Effector CD8-positive, alpha-beta T cell (primary cell): ENCODE data around the gene NUDT11.
"Not testable (repeated sequence)": the region's sequence is repeated elsewhere in the genome, so short reads cannot be mapped to it uniquely, and the experiment has no call there.

Experiments
- DNase-seq: peaks from one replicate; lab custom pipeline; 2025; lab: John Stamatoyannopoulos, UW
- total RNA-seq, 4 experiments: gene quantifications; one replicate each; lab custom pipeline; 2026; lab: John Stamatoyannopoulos, UW

Gene NUDT11
- 0.27 to 2.7 (median 2.2) reads per million in 4 experiments for total RNA-seq

DNA sequence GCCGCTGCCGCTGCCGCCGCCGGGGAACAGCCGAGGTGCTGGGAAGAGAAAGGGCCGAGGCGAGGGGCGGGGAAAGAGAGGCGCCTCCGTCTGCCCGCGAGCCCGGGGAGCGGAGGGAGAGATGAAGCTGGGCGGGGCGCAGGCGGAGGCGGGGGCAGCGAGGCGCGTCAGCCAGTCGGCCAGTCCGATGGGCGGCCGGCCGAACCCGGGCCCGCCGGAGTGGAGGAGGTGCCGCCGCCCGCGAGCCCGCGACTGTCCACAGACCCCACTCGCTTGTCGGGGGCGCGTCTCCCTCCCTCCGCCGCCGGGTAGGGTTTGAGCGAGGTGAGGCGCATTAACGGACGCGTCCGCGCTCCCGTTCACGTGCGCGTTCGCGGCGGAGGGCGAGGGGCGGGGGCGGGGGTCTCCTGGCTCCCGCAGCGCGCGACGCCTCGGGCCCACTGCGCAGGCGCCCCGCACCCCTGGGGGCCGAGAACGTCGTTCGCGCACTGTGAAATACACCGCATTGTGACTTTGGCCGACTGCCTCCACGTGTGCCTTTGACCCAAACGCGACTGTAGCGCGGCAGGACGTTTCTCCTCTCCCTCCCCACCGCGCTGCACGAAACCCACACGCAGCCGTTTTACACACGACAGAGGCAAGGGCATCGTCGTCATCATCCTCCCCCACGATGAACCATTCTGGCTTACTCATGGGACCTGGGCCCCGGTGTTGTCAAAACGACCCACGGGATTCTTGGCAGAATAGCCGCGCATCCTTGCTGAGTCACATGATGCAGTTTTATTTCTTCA is at the start of gene NUDT11:
Gene NUDT11 (minus strand): TSS at position 92 of the 791 bp plus-strand sequence. CDS start 148 bp downstream, outside the sequence.
- DNase-seq = no peak

DNA sequence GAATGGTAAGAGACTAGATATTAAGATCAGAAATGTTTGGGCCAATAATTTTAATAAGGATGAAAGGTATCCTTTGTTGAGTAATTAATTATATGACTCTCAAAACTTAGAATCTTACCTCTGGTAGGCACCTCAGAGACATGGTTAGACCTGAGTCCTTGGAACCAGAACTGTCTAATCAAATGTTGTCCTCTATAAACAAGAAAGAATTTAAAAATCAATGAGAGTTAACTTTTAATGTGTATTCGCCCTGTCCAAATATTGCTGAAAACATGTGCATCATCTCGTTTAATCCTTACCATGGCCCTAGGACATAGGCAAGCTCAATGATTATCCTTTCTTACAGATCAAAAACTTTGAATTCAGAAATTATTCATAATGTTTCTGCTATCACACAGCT is 24.0 kb upstream of the NUDT11 start:
- DNase-seq = no peak

DNA sequence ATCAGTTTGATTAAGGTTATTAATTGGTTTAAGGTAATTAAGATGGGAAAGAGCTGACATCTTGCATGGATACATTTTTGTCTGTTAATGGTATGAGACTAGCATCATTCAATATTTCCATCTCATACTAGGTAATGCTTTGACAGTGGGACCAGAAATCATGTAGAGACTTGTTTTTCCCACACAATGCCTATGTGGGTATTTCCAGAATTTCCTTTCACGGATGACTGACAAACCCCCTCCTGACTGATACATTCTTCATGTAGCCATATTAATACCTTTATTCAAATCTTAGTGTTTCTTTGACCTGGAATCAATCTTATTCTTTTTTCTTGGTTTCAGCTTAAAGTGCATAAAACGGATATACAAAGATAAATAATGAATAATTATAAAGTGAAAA is 22.7 kb upstream of the NUDT11 start:
- not testable (repeated sequence) for DNase-seq

DNA sequence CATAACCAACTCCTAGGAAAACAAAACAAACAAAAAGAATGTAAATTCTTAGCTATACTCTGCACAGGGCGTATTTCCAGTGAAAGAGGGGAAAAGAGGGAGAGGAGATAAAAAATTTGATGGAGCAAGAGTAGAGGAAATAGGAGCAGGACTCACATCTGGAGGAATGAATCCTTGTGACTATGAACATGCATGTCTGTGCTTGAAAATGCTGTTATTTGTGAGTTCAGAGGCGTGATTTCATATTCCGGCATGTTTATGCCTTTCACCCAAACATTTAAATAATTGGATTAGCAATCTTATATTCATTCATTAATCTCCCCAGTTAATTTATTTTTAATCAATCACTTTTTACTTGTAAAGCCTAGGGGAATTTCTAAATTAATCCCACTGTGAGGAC is 11.2 kb upstream of the NUDT11 start:
- DNase-seq = no peak

- DNase-seq = not testable (repeated sequence)
Measured at GRCh38 chrX:51495701-51496488, 497 bp downstream of the NUDT11 start.

DNA sequence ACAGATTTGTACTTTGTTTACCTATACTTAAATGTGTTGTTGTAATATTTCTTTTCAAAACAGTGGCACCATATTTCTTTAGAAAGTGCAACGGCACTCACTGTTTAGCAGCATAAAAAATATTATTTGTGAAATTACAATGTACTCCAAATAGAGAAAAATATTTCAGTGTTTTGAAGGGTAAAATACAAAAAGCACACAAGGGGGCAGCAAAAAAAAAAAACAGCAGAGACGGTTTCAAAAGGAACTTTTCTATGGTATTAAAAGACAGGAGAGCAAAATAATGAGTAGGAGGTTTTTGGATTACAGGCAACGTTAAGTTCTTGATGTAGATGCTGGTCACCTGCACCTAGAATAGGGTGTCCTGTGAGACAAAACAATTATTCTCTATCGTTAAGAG is 2.0 kb downstream of the NUDT11 start:
- no peak for DNase-seq

GRCh38 chrX:51487960-51488267 is 8.5 kb downstream of the NUDT11 start:
- DNase-seq = no peak

DNA sequence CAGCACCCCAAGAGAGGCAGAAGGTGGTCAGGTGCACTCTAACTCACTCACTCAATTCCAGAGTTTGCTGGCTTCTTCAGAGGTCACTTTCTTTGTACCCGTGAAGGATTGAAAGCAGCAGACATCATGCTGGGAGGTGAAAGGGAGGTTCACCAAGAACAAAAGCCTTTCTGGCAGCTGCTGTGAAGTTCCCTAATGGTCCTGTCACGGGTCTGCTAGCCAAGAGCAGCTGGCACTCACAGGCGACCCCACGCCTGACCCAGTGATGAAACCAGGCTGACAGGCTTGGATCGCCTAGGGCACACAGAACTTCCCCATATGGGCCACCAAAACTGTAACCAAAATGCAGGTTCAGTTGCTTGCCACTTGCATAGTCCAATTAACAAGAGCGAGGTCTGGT is 11.8 kb downstream of the NUDT11 start:
- DNase-seq = no peak

DNA sequence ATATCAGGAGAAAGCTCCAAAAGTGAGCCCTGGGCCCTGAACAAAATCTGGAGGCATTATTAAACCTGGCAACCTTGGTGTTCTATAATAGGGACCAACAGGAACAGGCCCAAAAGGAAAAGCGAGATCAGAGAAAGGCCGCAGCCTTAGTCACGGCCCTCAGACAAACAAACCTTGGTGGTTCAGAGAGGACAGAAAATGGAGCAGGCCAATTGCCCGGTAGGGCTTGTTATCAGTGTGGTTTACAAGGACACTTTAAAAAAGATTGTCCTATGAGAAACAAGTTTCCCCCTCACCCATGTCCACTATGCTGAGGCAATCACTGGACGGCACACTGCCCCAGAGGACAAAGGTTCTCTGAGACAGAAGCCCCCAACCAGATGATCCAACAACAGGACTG is 14.0 kb downstream of the NUDT11 start:
- DNase-seq = not testable (repeated sequence)

- no peak for DNase-seq
Measured at GRCh38 chrX:51476930-51477329, 19.5 kb downstream of the NUDT11 start.

- no peak for DNase-seq
Measured at GRCh38 chrX:51463322-51463721, 33.1 kb downstream of the NUDT11 start.

DNA sequence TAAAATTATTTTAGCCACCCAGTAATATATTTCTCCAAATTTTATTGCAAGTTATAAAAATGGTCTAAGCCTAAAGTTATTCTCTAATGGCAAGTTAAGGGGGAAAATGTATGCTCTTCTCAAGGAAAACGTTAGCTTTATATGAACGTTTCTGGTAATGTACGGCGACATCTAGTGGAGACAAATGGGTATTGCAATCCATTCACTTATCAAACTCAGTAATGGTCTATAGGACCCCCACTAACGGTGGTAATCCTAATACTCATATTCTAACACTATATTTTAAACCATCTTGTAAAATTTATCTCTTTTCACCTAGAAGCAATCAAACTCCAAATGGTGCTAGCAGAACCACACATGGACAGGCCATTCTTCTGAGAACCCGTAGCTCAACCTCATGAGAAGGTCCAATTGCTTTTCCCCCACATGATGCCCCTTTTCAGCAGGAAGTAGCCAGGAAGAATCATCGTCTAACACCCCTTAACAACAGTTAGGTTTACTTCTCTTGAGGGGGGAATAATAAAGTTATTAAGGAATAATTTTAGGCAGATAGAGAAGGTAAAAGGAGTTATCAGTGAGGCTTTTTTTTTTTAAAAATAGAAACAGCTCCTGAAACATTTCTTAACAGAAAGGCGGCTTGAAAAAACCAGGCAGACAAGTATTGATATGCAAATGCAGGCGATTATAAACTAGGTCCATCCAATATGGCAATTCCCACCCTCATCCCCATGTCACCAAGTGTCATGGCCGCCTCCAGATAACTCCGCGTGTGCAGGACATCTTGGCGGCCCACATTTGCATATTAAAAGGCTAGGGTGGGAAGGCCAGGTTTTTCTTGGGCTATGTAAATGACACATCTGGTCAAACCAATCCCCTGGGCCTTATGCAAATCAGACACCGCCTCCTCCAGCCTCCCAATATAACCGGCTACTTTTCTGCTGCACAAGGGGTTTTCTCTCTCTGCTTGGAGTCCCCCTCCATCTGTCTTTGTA is 35.0 kb downstream of the NUDT11 start:
- DNase-seq = no peak

DNA sequence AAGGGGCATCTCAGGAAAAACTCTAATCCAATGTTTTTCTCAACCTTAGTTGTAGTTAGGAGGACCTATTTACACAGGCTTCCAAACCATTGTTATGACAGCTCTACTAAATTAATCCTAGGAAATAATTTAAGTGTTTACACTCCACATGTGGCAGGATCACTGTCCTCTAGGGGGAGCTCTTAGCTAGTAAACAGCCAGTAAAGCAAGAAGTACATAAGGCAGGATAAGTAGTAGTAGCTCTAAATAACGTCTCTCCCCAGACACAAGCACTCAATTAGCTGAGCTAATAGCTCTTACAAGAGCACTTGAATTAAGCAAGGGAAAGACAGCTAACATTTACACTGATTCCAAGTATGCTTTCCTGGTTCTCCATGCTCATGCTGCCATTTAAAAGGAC is 37.3 kb downstream of the NUDT11 start:
- no peak for DNase-seq

DNA sequence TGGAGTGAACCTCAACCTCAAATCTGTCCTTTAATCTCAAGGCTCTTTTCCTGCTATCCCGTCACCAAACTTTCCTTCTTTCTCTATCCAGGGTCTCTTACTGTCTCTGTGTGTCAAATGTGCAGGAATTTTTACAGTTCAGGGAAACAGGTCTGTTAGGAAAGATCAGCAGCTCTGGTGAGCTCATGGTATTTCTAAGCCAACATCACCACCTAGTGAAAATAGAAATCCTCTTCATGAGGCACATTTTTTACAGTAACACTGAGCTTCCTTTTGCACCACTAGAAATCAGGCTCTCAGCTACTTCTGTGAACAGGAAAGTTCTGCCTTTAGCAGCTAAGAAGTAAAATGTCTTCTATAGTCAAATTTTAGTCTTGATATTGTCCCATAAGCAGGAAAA is 39.6 kb downstream of the NUDT11 start:
- DNase-seq = no peak

GRCh38 chrX:51456246-51456645 is 40.1 kb downstream of the NUDT11 start:
- DNase-seq = no peak

DNA sequence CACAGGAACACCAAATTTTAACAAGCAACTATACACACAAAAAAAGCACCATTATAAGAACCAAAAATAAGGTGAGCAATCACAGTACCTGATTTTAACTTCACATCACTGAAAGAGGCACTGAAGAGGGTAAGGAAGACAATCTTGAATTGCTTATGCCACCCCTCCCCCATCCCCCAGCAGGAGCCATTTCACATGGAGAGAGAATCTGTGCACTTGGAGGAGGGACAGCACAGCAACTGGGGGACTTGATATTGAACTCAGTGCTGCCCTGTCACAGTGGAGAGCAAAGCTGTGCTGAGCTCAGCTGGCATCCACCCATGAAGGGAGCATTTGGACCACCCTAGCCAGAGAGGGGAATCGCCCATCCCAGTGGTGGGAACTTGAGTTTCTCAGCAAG is 56.0 kb downstream of the NUDT11 start:
- DNase-seq = no peak
